Keratinocyte (primary cell): ENCODE results near the gene GIN1. TPM values are rescaled to one million over a fixed set of nuclear protein-coding genes. Genes with fewer than 3 reads are reported as not detected.

ENCODE experiments used
- DNase-seq: peaks from one replicate; pipeline ENCODE4 v3.0.0-alpha.2; 2011; ENCODE audit warnings: low read depth, missing footprints, low spot score
- FAIRE-seq: peaks from 2 replicates; lab custom pipeline; 2011; peaks lifted over from hg19 to GRCh38; lab: Jason Lieb, UNC
- H2AFZ ChIP-seq: 2 replicates; pipeline ENCODE4 v1.6.0; 2012; ENCODE audit warnings: low read length, control low read depth, inconsistent platforms; ENCODE audit not compliant: control insufficient read depth
- H3K27ac ChIP-seq: 2 replicates; pipeline ENCODE4 v1.5.1; 2011; ENCODE audit warnings: low read length; ENCODE audit not compliant: control insufficient read depth, insufficient read depth
- H3K27me3 ChIP-seq: 3 replicates; pipeline ENCODE4 v1.6.0; 2011; ENCODE audit warnings: low read length; ENCODE audit not compliant: control insufficient read depth, insufficient read depth; ENCODE audit errors: extremely low read depth
- H3K36me3 ChIP-seq, 2 experiments: 2 replicates in 1 of 2; 3 replicates in 1 of 2; pipeline ENCODE4 v1.5.1; 2011; ENCODE audit warnings: low read length in 2 of 2, mild to moderate bottlenecking in 1 of 2; ENCODE audit not compliant: control insufficient read depth in 2 of 2, insufficient read depth in 2 of 2; ENCODE audit errors: extremely low read depth in 1 of 2
- H3K4me1 ChIP-seq: 3 replicates; pipeline ENCODE4 v1.5.1; 2011; ENCODE audit warnings: low read length; ENCODE audit not compliant: control insufficient read depth, insufficient read depth; ENCODE audit errors: extremely low read depth
- H3K4me2 ChIP-seq: 3 replicates; pipeline ENCODE4 v1.6.0; 2011; ENCODE audit warnings: low read depth, low read length; ENCODE audit not compliant: control insufficient read depth, insufficient read depth; ENCODE audit errors: extremely low read depth
- H3K4me3 ChIP-seq, 3 experiments: fragments of 200-600 bp in 1 of 3; sonication (generic) in 1 of 3; 2 replicates in 2 of 3; 3 replicates in 1 of 3; pipeline ENCODE4 v1.5.1; 2011 to 2016; ENCODE audit warnings: low read length in 3 of 3, mild to moderate bottlenecking in 3 of 3, control low read depth in 2 of 3, inconsistent platforms in 1 of 3, low read depth in 1 of 3, mixed read lengths in 1 of 3, mixed run types in 1 of 3, moderate library complexity in 1 of 3; ENCODE audit not compliant: control insufficient read depth in 2 of 3, insufficient read depth in 2 of 3; ENCODE audit errors: extremely low read depth in 1 of 3
- H3K79me2 ChIP-seq: 2 replicates; pipeline ENCODE4 v1.6.0; 2012; ENCODE audit warnings: low read length; ENCODE audit not compliant: control insufficient read depth, insufficient read depth
- H3K9ac ChIP-seq: 3 replicates; pipeline ENCODE4 v1.6.0; 2011; ENCODE audit warnings: low read length; ENCODE audit not compliant: control insufficient read depth, insufficient read depth; ENCODE audit errors: extremely low read depth
- H3K9me1 ChIP-seq: 3 replicates; pipeline ENCODE4 v1.6.0; 2011; ENCODE audit warnings: low read length; ENCODE audit not compliant: control insufficient read depth, insufficient read depth; ENCODE audit errors: extremely low read depth
- H3K9me3 ChIP-seq: 2 replicates; pipeline ENCODE4 v1.5.1; 2012; ENCODE audit warnings: low read depth, low read length; ENCODE audit not compliant: control insufficient read depth
- H4K20me1 ChIP-seq: 3 replicates; pipeline ENCODE4 v1.6.0; 2011; ENCODE audit warnings: low read length; ENCODE audit not compliant: control insufficient read depth, insufficient read depth; ENCODE audit errors: extremely low read depth
- EZH2 ChIP-seq: IDR thresholded peaks from one replicate; pipeline ENCODE4 v1.6.1; 2012; ENCODE audit warnings: inconsistent platforms, mild to moderate bottlenecking, low read length, moderate library complexity
- dilution Hi-C: fragments of 300-500 bp; cut with MboI; formaldehyde crosslinking; loops from one replicate; pipeline ENCODE4 v1.7.0; 2020; ENCODE audit warnings: low sequenced_read_pairs; ENCODE audit not compliant: extremely low pct_ligation_motif_present
- polyA plus RNA-seq, 5 experiments: library from polyadenylated mRNA; depleted of rRNA in 3 of 5; stranded (reverse) in 3 of 5; stranded (forward) in 1 of 5; unstranded in 1 of 5; fragments of >200 nt; gene quantifications; 1 replicate in 1 of 5; 2 replicates in 3 of 5; 3 replicates in 1 of 5; pipeline versions ENCODE4 v1.2.1 to v1.2.3, GENCODE V29; 2011 to 2012; ENCODE audit warnings: missing spikeins in 2 of 5, low read depth in 1 of 5, low replicate concordance in 1 of 5
- TF ChIP-seq, protein P1 (sequence below), 3 experiments: IDR thresholded peaks in 1 of 3; conservative IDR thresholded peaks in 1 of 3; optimal IDR thresholded peaks in 1 of 3; 2 replicates in 2 of 3; 3 replicates in 1 of 3; pipeline versions ENCODE3 to v1.5.1; 2011; ENCODE audit warnings: low read length in 3 of 3, mild to moderate bottlenecking in 3 of 3, moderate library complexity in 2 of 3, control low read depth in 1 of 3, inconsistent platforms in 1 of 3; ENCODE audit not compliant: insufficient read depth in 2 of 3; ENCODE audit errors: extremely low read depth in 1 of 3

The GIN1 gene
- polyA plus RNA-seq, 1 donor (not counting 4 experiments of a cell fraction or from before 2014, with no cell fraction given), result 8.9 TPM

DNA sequence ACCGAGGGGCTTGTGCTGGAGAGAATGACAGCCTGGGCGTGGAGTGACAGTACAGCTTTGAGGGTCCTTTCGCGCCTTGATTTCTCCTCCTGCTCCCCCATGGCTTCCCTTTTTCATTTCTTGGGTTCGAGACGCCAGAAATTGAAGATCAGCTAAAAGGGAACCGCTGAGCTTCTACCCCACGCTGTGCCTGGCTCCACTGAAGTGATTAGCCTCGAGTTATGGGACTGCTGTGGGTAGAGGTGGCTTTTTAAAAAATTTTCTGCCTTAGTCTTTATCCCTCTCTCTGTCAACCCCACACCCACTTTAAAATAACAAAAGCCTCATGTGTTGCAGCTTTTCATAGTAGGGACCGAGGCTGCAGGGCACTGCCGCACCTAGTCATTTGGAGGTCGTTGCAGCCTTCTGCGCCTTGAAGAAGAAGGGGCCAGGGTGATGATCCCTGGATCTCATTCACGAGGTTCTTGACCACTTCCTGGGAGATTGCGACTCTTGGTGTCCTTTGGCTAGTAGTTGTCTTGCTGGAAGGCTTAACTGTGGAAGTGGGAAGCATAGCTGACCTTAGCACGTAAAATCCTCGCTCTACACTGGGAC, 766 bp upstream of the GIN1 start:
- no peak for FAIRE-seq

DNA sequence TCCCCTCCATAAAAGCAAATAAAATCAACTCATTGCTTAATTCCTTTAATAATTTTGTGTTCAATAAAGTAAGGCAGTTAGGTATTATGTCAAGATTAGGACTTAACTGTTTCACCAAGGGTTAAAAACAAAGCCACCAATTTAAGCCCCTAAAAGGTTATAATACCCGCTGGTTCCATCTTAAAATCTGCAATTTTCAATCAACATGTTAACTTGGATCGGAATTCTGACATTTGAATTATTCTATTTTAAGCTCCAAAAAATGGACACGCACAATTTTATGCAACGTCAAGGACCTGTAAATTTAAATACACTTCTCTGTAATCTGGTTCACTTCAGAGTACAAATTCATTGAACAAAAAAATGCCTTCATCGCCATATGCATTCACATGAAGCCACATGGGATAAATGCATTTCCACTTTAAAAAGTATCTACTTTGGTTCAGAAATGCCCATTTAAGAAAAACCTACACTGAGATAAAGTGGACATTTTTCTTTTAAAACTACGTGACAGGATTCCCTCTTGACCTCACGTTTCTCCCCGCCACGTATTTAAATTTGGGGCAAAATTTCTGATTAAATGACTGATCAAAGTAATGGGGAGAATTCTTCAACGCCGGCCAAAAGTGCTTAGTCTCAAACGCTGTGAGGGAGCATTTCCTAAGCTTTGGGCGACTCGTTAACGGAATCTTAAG, 721 bp downstream of the GIN1 start:
- Histone ChIP-seq H3K9me3 (no peaks in the 10 kb centered on the region), H3K4me1 (peaks cover 5% of the 10 kb centered on the region), H2AFZ (peak overlapping the region; percentile 99), H3K27me3 (no peaks in the 10 kb centered on the region), H3K27ac (peak overlapping the region; percentile 99), H3K4me3 (peak overlapping the region; percentile 64 to 98 (median 97)), H3K4me2 (peak overlapping the region; percentile 92), H3K36me3 (no peaks in the 10 kb centered on the region), H4K20me1 (no peaks in the 10 kb centered on the region), H3K9ac (peak overlapping the region; percentile 96), H3K9me1 (no peaks in the 10 kb centered on the region), H3K79me2 (peaks cover 53% of the 10 kb centered on the region)
- dilution Hi-C loops, result no loop called here
- TF ChIP-seq EZH2, result no peak
- TF ChIP-seq, protein P1, sequence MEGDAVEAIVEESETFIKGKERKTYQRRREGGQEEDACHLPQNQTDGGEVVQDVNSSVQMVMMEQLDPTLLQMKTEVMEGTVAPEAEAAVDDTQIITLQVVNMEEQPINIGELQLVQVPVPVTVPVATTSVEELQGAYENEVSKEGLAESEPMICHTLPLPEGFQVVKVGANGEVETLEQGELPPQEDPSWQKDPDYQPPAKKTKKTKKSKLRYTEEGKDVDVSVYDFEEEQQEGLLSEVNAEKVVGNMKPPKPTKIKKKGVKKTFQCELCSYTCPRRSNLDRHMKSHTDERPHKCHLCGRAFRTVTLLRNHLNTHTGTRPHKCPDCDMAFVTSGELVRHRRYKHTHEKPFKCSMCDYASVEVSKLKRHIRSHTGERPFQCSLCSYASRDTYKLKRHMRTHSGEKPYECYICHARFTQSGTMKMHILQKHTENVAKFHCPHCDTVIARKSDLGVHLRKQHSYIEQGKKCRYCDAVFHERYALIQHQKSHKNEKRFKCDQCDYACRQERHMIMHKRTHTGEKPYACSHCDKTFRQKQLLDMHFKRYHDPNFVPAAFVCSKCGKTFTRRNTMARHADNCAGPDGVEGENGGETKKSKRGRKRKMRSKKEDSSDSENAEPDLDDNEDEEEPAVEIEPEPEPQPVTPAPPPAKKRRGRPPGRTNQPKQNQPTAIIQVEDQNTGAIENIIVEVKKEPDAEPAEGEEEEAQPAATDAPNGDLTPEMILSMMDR (optimal IDR thresholded peaks at IDR 0.05 in 1 of 3, IDR thresholded peaks at IDR 0.05 in 1 of 3, conservative IDR thresholded peaks at IDR 0.05 in 1 of 3; ENCODE audit: extremely low read depth in 1 of 3, insufficient read depth in 2 of 3, low read length in 3 of 3), result no peak
- FAIRE-seq (peak; percentile 49), DNase-seq (no peak)

More for the DNA sequence above, 766 bp upstream of the GIN1 start:
- Histone ChIP-seq H3K4me3 (peak overlapping the region; percentile 64 to 98 (median 97)), H3K9ac (peak overlapping the region; percentile 96), H3K36me3 (no peaks in the 10 kb centered on the region), H3K4me2 (peak overlapping the region; percentile 89), H3K27me3 (no peaks in the 10 kb centered on the region), H2AFZ (peak overlapping the region; percentile 99), H3K9me1 (no peaks in the 10 kb centered on the region), H3K9me3 (no peaks in the 10 kb centered on the region), H3K79me2 (peaks cover 45% of the 10 kb centered on the region), H3K27ac (peak overlapping the region; percentile 99), H3K4me1 (peaks cover 5% of the 10 kb centered on the region), H4K20me1 (no peaks in the 10 kb centered on the region)
- TF ChIP-seq, protein P1 (optimal IDR thresholded peaks at IDR 0.05 in 1 of 3, IDR thresholded peaks at IDR 0.05 in 1 of 3, conservative IDR thresholded peaks at IDR 0.05 in 1 of 3; ENCODE audit: extremely low read depth in 1 of 3, insufficient read depth in 2 of 3, low read length in 3 of 3), result no peak
- no peak for TF ChIP-seq EZH2
- dilution Hi-C loops, result no loop called here
- no peak for DNase-seq
